ENCODE results near the gene TRIM17.

- TF ChIP-seq SUZ12 (IDR thresholded peaks at IDR 0.05; ENCODE audit: extremely low read depth, insufficient read depth, insufficient read length) (no peak), ZNF274 (IDR thresholded peaks at IDR 0.05; ENCODE audit: low read depth, low read length) (no peak), YY1 (IDR thresholded peaks at IDR 0.05; ENCODE audit: insufficient read depth, insufficient read length) (no peak)
Observed at GRCh38 chr1:228379666-228380065, 37.0 kb downstream of the TRIM17 start.
